ENCODE results near the gene PTAR1. TPM values are rescaled to one million over a fixed set of nuclear protein-coding genes. Genes with fewer than 3 reads are reported as not detected.

PTAR1 gene
- total RNA-seq, 2 donors from 2014 or later: 47.6 to 54.0 TPM

- H3K9me3 ChIP-seq: no peaks in the 10 kb centered on the region
- no peak overlapping the region for H3K27ac ChIP-seq
- no peak for DNase-seq (ENCODE audit: low spot score)
- intact Hi-C loops (cut with DNase I): no loop called here
- H3K27me3 ChIP-seq (replicated peaks; ENCODE audit: insufficient read depth): no peaks in the 10 kb centered on the region
- no peaks in the 10 kb centered on the region for H3K4me1 ChIP-seq (replicated peaks)
- 87% methylated on average over 3 of the region's 3 CpGs for WGBS
- no peak overlapping the region for H3K4me3 ChIP-seq
- no peak for TF ChIP-seq POLR2A (IDR thresholded peaks at IDR 0.05)
- no peak for TF ChIP-seq POLR2AphosphoS5 (IDR thresholded peaks at IDR 0.05)
- TF ChIP-seq CTCF (IDR thresholded peaks at IDR 0.05): no peak
- H3K36me3 ChIP-seq: no peaks in the 10 kb centered on the region
Observed at GRCh38 chr9:69715096-69715495, 44.7 kb downstream of the PTAR1 start.

GRCh38 chr9:69697475-69697874, 62.3 kb downstream of the PTAR1 start:
- no peak for TF ChIP-seq POLR2AphosphoS5 (IDR thresholded peaks at IDR 0.05)
- no peak for TF ChIP-seq CTCF (IDR thresholded peaks at IDR 0.05)
- no peak for TF ChIP-seq POLR2A (IDR thresholded peaks at IDR 0.05)
- Histone ChIP-seq H3K4me3 (no peak overlapping the region), H3K27ac (no peak overlapping the region), H3K27me3 (replicated peaks; ENCODE audit: insufficient read depth) (no peaks in the 10 kb centered on the region), H3K4me1 (replicated peaks) (no peaks in the 10 kb centered on the region), H3K36me3 (no peaks in the 10 kb centered on the region), H3K9me3 (no peaks in the 10 kb centered on the region)
- WGBS: 85% methylated on average over 2 of the region's 2 CpGs
- DNase-seq (ENCODE audit: low spot score): no peak
- intact Hi-C loops (cut with DNase I): no loop called here

GRCh38 chr9:69696802-69697201, 63.0 kb downstream of the PTAR1 start:
- no peak overlapping the region for H3K27ac ChIP-seq
- H3K9me3 ChIP-seq: no peaks in the 10 kb centered on the region
- H3K36me3 ChIP-seq: no peaks in the 10 kb centered on the region
- H3K27me3 ChIP-seq (replicated peaks; ENCODE audit: insufficient read depth): no peaks in the 10 kb centered on the region
- DNase-seq (ENCODE audit: low spot score): no peak
- no peak overlapping the region for H3K4me3 ChIP-seq
- no peak for TF ChIP-seq POLR2AphosphoS5 (IDR thresholded peaks at IDR 0.05)
- TF ChIP-seq POLR2A (IDR thresholded peaks at IDR 0.05): no peak
- no peak for TF ChIP-seq CTCF (IDR thresholded peaks at IDR 0.05)
- intact Hi-C loops (cut with DNase I): no loop called here
- WGBS: 95% methylated on average over 2 of the region's 2 CpGs
- no peaks in the 10 kb centered on the region for H3K4me1 ChIP-seq (replicated peaks)

GRCh38 chr9:69689991-69690538, 69.7 kb downstream of the PTAR1 start:
- Histone ChIP-seq H3K9me3 (no peaks in the 10 kb centered on the region), H3K27ac (no peak overlapping the region), H3K4me3 (no peak overlapping the region), H3K4me1 (replicated peaks) (no peaks in the 10 kb centered on the region), H3K36me3 (no peaks in the 10 kb centered on the region), H3K27me3 (replicated peaks; ENCODE audit: insufficient read depth) (no peaks in the 10 kb centered on the region)
- WGBS: 61% methylated on average over 2 of the region's 2 CpGs
- intact Hi-C loops (cut with DNase I): no loop called here
- TF ChIP-seq POLR2A (IDR thresholded peaks at IDR 0.05) (no peak), POLR2AphosphoS5 (IDR thresholded peaks at IDR 0.05) (no peak), CTCF (IDR thresholded peaks at IDR 0.05) (no peak)
- no peak for DNase-seq (ENCODE audit: low spot score)

- Histone ChIP-seq H3K4me1 (replicated peaks) (no peaks in the 10 kb centered on the region), H3K27ac (no peak overlapping the region), H3K9me3 (no peaks in the 10 kb centered on the region), H3K4me3 (no peak overlapping the region), H3K27me3 (replicated peaks; ENCODE audit: insufficient read depth) (no peaks in the 10 kb centered on the region), H3K36me3 (no peaks in the 10 kb centered on the region)
- TF ChIP-seq POLR2AphosphoS5 (IDR thresholded peaks at IDR 0.05): no peak
- TF ChIP-seq CTCF (IDR thresholded peaks at IDR 0.05): no peak
- TF ChIP-seq POLR2A (IDR thresholded peaks at IDR 0.05): no peak
- WGBS: 69% methylated on average over 5 of the region's 5 CpGs
- DNase-seq (ENCODE audit: low spot score): no peak
- intact Hi-C loops (cut with DNase I): no loop called here
Observed at GRCh38 chr9:69683927-69684326, 75.9 kb downstream of the PTAR1 start.

Data from prostate gland (tissue), 2 donors.